H1 (cell line): ENCODE data around the gene PLCB4.

ENCODE experiments used
- JUN ChIP-seq: IDR thresholded peaks from 2 replicates; pipeline ENCODE4 v1.6.1; 2011; ENCODE audit warnings: low read depth, mild to moderate bottlenecking, improper control_type of control experiment, low read length
- MAX ChIP-seq: IDR thresholded peaks from 2 replicates; pipeline ENCODE4 v1.6.1; 2012; ENCODE audit warnings: inconsistent platforms
- PHF8 ChIP-seq: fragments of 200-600 bp; sonication (generic); conservative IDR thresholded peaks from 2 replicates; pipeline ENCODE4 v1.7.1; 2012; ENCODE audit warnings: low read depth, mild to moderate bottlenecking, inconsistent platforms, low read length, moderate library complexity
- POLR2AphosphoS5 ChIP-seq: IDR thresholded peaks from 2 replicates; pipeline ENCODE4 v1.6.1; 2011; ENCODE audit warnings: low read depth, low read length
- RXRA ChIP-seq: IDR thresholded peaks from 2 replicates; pipeline ENCODE4 v1.6.1; 2011; ENCODE audit warnings: low read depth, mild to moderate bottlenecking, low read length, moderate library complexity; ENCODE audit not compliant: insufficient read depth
- SP1 ChIP-seq: IDR thresholded peaks from 2 replicates; pipeline ENCODE4 v1.6.1; 2011; ENCODE audit warnings: low read depth, low read length
- SUZ12 ChIP-seq: fragments of 200-600 bp; sonication (generic); IDR thresholded peaks from 2 replicates; pipeline ENCODE4 v1.6.1; 2012; ENCODE audit warnings: mild to moderate bottlenecking, inconsistent platforms, low read length, moderate library complexity, mixed read lengths
- TF ChIP-seq, protein P1 (sequence below), 3 experiments: IDR thresholded peaks; 1 replicate in 2 of 3; 2 replicates in 1 of 3; pipeline versions ENCODE4 v1.5.1 to v1.6.1; 2011; ENCODE audit warnings: low read length in 3 of 3, mild to moderate bottlenecking in 3 of 3, inconsistent platforms in 2 of 3, low read depth in 1 of 3, moderate library complexity in 1 of 3; ENCODE audit not compliant: insufficient read depth in 1 of 3; ENCODE audit errors: control extremely low read depth in 1 of 3

DNA sequence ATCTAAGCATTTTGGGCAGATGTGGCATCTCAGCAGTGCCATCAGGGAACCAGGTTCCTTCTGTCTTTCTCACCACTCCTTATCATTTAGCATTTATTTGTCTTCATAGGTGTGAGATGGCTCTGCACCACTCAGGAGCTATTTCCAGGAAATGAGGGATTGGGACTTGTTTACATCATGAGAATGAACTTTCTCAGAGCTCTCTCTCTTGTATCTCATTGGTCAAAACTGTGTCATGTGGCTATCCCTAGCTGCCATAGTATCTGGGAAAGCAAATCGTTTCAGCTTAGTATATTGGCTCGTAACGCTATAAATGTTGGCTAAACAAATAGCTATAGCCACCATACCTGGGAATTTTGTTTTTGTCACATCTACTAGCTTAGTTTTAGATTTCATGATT is 23.8 kb downstream of the PLCB4 start:
- no peak for TF ChIP-seq PHF8
- TF ChIP-seq, protein P1, sequence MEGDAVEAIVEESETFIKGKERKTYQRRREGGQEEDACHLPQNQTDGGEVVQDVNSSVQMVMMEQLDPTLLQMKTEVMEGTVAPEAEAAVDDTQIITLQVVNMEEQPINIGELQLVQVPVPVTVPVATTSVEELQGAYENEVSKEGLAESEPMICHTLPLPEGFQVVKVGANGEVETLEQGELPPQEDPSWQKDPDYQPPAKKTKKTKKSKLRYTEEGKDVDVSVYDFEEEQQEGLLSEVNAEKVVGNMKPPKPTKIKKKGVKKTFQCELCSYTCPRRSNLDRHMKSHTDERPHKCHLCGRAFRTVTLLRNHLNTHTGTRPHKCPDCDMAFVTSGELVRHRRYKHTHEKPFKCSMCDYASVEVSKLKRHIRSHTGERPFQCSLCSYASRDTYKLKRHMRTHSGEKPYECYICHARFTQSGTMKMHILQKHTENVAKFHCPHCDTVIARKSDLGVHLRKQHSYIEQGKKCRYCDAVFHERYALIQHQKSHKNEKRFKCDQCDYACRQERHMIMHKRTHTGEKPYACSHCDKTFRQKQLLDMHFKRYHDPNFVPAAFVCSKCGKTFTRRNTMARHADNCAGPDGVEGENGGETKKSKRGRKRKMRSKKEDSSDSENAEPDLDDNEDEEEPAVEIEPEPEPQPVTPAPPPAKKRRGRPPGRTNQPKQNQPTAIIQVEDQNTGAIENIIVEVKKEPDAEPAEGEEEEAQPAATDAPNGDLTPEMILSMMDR (IDR thresholded peaks at IDR 0.05; ENCODE audit: control extremely low read depth in 1 of 3, insufficient read depth in 1 of 3, low read depth in 1 of 3, low read length in 3 of 3): no peak
- TF ChIP-seq RXRA: no peak
- TF ChIP-seq SP1: no peak
- no peak for TF ChIP-seq MAX
- no peak for TF ChIP-seq JUN
- no peak for TF ChIP-seq POLR2AphosphoS5
- no peak for TF ChIP-seq SUZ12
